ENCODE measurements around the gene FSD1L. TPM values are rescaled to one million over a fixed set of nuclear protein-coding genes. Genes with fewer than 3 reads are reported as not detected.

The FSD1L gene
- total and polyA plus RNA-seq, 2 of the 13 experiments (the other 11 are each of a cell fraction or from before 2014, with no cell fraction given), result 4.1 to 5.1 TPM

DNA sequence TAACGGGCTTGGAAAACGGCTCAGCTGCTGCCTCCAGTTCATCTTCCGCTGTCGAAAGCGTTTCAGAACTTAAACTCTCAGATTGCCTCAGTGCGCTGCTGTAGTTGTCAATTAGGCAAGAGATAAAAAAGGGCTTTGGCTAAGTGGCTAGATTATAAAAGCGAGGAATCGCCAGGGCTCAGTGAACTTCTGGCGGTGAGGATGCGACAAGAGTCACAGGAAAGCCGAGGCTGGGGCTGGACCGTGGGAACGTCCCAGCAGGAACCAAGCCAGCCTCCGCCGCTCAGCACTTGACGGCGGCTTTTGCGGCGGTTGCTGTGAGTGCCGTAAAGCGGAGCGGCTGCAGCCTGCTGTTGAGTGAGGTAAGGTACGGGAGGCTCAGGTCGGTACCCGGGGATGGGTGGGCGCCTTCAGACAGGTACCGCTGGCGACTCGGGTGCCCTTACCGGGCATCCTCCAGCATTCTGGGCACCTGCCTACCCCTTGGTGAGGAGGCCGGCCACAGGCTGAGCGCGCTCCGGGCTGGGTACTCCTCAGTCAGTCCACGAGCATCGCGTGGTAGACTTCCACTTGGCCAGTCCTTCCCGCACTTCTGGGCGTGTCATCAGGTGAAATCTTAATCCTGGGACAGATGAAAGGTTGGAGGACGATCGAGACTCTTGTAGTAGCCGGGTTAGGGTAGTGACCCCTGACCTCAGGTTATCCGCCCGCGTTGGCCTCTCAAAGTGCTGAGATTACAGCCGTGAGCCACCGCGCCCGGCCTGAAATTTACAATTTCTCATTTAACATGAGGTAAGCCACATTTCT, 110.2 kb downstream of the FSD1L start, which contains the start of gene FKTN (continued):
- TF ChIP-seq ZNF782 (CRISPR knock-in tag; IDR thresholded peaks at IDR 0.05; ENCODE audit: borderline replicate concordance) (no peak; the same call in 1 of the 2 replicates), ZNF883 (CRISPR knock-in tag; IDR thresholded peaks at IDR 0.05; ENCODE audit: not compliant biosample characterization) (peak; percentile 52), HMG20A (CRISPR knock-in tag; IDR thresholded peaks at IDR 0.05; ENCODE audit: borderline replicate concordance) (no peak), ZNF142 (CRISPR knock-in tag; IDR thresholded peaks at IDR 0.05) (0 out of 2 replicates have a peak, but pooled peaks have one; percentile 43), RFX3 (CRISPR knock-in tag; IDR thresholded peaks at IDR 0.05) (no peak), TBX3 (IDR thresholded peaks at IDR 0.05; ENCODE audit: borderline replicate concordance) (no peak), CCDC6 (CRISPR knock-in tag; IDR thresholded peaks at IDR 0.05) (peak; percentile 76; the same call in 1 of the 2 replicates), ZNF776 (CRISPR knock-in tag; IDR thresholded peaks at IDR 0.05) (0 out of 2 replicates have a peak, but pooled peaks have one; percentile 28), ZBTB21 (CRISPR knock-in tag; IDR thresholded peaks at IDR 0.05) (no peak), SYNCRIP (IDR thresholded peaks at IDR 0.05; ENCODE audit: insufficient read depth, low read depth, low read length) (no peak), POLR2A (IDR thresholded peaks at IDR 0.05; ENCODE audit: insufficient read depth in 1 of 2, low read depth in 2 of 2, low read length in 2 of 2) (peak in 1 of 2 experiments; percentile 84; a peak in 2 of 4 replicates), HMGA1 (CRISPR knock-in tag; conservative IDR thresholded peaks at IDR 0.05) (no peak), MXD4 (CRISPR knock-in tag; IDR thresholded peaks at IDR 0.05) (peak; percentile 58; the same call in 1 of the 2 replicates), GMEB2 (CRISPR knock-in tag; IDR thresholded peaks at IDR 0.05; ENCODE audit: low read depth) (no peak), ZNF672 (CRISPR knock-in tag; IDR thresholded peaks at IDR 0.05) (no peak), RFX1 (IDR thresholded peaks at IDR 0.05) (no peak), ZIK1 (CRISPR knock-in tag; IDR thresholded peaks at IDR 0.05; ENCODE audit: borderline replicate concordance, low read depth) (no peak; the same call in 1 of the 2 replicates), GATAD1 (CRISPR knock-in tag; IDR thresholded peaks at IDR 0.05) (peak; percentile 97), RNF2 (conservative IDR thresholded peaks at IDR 0.05; ENCODE audit: low read depth) (no peak)
- TF ChIP-seq, protein P1, sequence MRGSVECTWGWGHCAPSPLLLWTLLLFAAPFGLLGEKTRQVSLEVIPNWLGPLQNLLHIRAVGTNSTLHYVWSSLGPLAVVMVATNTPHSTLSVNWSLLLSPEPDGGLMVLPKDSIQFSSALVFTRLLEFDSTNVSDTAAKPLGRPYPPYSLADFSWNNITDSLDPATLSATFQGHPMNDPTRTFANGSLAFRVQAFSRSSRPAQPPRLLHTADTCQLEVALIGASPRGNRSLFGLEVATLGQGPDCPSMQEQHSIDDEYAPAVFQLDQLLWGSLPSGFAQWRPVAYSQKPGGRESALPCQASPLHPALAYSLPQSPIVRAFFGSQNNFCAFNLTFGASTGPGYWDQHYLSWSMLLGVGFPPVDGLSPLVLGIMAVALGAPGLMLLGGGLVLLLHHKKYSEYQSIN (CRISPR knock-in tag; IDR thresholded peaks at IDR 0.05; ENCODE audit: borderline replicate concordance), result no peak
- TF ChIP-seq, protein P2, sequence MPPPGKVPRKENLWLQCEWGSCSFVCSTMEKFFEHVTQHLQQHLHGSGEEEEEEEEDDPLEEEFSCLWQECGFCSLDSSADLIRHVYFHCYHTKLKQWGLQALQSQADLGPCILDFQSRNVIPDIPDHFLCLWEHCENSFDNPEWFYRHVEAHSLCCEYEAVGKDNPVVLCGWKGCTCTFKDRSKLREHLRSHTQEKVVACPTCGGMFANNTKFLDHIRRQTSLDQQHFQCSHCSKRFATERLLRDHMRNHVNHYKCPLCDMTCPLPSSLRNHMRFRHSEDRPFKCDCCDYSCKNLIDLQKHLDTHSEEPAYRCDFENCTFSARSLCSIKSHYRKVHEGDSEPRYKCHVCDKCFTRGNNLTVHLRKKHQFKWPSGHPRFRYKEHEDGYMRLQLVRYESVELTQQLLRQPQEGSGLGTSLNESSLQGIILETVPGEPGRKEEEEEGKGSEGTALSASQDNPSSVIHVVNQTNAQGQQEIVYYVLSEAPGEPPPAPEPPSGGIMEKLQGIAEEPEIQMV (CRISPR knock-in tag; IDR thresholded peaks at IDR 0.05; ENCODE audit: low read depth), result no peak

Measured in HepG2 (cell line).